HEK293 (cell line): ENCODE data around the gene EPHB1.

ENCODE experiments used
- GLIS2 ChIP-seq: fragments of 450-650 bp; formaldehyde crosslinking; IDR thresholded peaks from 2 replicates; pipeline ENCODE4 v1.5.1; 2016; ENCODE audit warnings: missing biosample characterization, missing genetic modification characterization
- HOXA7 ChIP-seq: sonication (generic); formaldehyde crosslinking; IDR thresholded peaks from 2 replicates; pipeline ENCODE4 v1.8.1; 2022; ENCODE audit warnings: missing genetic modification reagents, borderline replicate concordance
- ZNF837 ChIP-seq: fragments of 450-650 bp; formaldehyde crosslinking; IDR thresholded peaks from 2 replicates; pipeline ENCODE4 v1.5.1; 2016; ENCODE audit warnings: missing biosample characterization, missing genetic modification characterization

DNA sequence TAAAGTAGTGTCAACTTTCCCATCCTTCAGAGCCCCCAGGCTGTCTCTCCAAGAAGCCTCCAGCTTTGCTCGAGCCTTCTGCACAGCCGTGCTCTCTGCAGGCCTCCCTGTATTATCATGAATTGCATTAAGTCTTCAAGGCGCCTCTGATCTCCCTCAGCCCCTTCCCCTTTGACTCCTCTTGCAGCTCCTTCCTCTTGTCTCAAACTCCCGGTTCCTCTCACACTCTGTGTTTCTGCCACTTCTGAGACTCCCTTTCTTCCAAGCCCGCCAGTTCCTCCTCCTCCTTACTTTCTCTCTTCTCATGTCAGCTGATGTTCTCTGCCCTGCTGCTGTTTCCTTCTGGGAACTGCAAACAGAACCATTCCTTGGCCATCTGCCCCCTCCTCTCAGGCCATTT is 418.8 kb downstream of the EPHB1 start:
- TF ChIP-seq GLIS2 (tag by site-specific recombination) (no peak), ZNF837 (tag by site-specific recombination) (no peak), HOXA7 (CRISPR knock-in tag) (no peak)
